Muscle layer of colon (tissue), 2 donors: ENCODE results near the gene LIMK1.
"Not testable (repeated sequence)": the region's sequence is repeated elsewhere in the genome, so short reads cannot be mapped to it uniquely, and the experiment has no call there.

ENCODE experiments used
- H3K27ac ChIP-seq: one replicate; pipeline ENCODE4 v1.7.0; 2013; ENCODE audit warnings: low read depth, mild to moderate bottlenecking, low read length, moderate library complexity
- H3K27me3 ChIP-seq, 2 donors: one replicate each; pipeline ENCODE4 v1.7.0; 2013; ENCODE audit warnings: low read length in 2 of 2, mild to moderate bottlenecking in 2 of 2; ENCODE audit not compliant: insufficient read depth in 2 of 2, control insufficient read depth in 1 of 2
- H3K36me3 ChIP-seq: one replicate; pipeline ENCODE4 v1.7.0; 2013; ENCODE audit warnings: mild to moderate bottlenecking, low read length; ENCODE audit not compliant: insufficient read depth
- H3K4me1 ChIP-seq: one replicate; pipeline ENCODE4 v1.7.0; 2013; ENCODE audit warnings: mild to moderate bottlenecking, low read length; ENCODE audit not compliant: insufficient read depth
- H3K4me3 ChIP-seq, 2 donors: one replicate each; pipeline ENCODE4 v1.7.0; 2013; ENCODE audit warnings: low read length in 2 of 2, low read depth in 1 of 2, mild to moderate bottlenecking in 1 of 2, moderate library complexity in 1 of 2
- H3K9ac ChIP-seq: one replicate; pipeline ENCODE4 v1.7.0; 2013; ENCODE audit warnings: low read length
- H3K9me3 ChIP-seq: one replicate; pipeline ENCODE4 v1.7.0; 2013; ENCODE audit warnings: mild to moderate bottlenecking, low read length
- donor health status: abdominal sarcoma.
- donor health status: Adenocarcinoma of cecum.

Gene LIMK1

DNA sequence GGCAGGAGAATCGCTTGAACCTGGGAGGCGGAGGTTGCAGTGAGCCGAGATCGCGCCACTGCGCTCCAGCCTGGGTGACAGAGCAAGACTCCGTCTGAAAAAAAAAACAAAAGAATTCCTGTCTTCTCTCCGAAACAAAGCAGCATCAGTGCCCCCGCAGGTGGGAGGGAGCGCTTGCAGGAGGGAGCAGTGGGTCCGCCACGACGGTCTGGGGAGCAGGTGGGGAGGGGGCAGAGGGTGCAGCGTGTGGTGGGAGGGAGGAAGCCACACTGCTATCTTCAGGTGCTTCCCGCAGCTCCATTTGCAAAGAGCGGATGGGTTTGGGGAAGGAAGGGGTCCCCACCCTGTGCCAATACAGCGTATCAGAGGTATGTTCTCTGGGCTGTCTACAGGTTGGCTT is 31.7 kb downstream of the LIMK1 start:
- peaks cover 6% of the 10 kb centered on the region for H3K36me3 ChIP-seq
- no peaks in the 10 kb centered on the region for H3K4me1 ChIP-seq
- no peaks in the 10 kb centered on the region for H3K9me3 ChIP-seq
- H3K4me3 ChIP-seq, result no peak overlapping the region
- H3K27me3 ChIP-seq, result no peaks in the 10 kb centered on the region
- H3K9ac ChIP-seq, result no peak overlapping the region
- H3K27ac ChIP-seq, result no peak overlapping the region

DNA sequence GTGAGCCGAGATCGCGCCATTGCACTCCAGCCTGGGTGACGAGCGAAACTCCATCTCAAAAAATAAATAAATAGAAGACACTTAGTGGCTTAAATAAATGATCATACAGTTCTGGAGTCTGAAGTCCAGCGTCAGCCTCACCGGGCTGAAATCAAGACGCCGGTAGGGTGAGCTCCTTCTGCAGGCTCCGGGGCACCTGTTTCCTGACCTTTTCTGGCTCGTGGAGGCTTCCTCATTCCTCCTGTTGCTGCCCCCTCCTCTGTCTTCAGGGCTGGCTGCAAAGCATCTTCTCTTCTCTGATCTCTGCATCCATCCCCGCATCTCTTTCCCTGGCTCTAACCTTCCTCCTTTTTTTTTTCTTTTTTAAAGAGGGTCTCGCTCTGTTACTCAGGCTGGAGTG is 32.8 kb downstream of the LIMK1 start:
- Histone ChIP-seq H3K4me1 (no peaks in the 10 kb centered on the region), H3K9ac (no peak overlapping the region), H3K27ac (no peak overlapping the region), H3K36me3 (peaks cover 9% of the 10 kb centered on the region), H3K4me3 (no peak overlapping the region), H3K9me3 (no peaks in the 10 kb centered on the region), H3K27me3 (no peaks in the 10 kb centered on the region)

DNA sequence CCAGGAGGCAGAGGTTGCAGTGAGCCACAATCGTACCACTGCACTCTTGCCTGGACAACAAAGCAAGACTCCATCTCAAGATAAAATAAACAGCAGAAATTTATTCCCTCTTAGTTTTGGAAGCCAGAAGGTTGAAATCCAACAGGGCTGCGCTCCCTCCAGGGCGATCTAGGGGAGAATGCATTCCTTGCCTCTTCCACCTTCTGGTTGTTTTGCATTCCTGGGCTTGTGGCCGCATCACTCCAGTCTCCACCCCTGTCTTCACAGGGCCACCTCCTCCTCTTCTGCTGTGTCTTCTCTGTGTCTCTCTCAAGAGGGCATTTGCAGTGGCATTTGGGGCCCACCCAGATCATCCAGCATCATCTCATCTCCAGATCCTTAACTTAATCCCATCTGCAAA is 36.2 kb downstream of the LIMK1 start:
- Histone ChIP-seq H3K4me1 (no peaks in the 10 kb centered on the region), H3K9me3 (no peaks in the 10 kb centered on the region), H3K27ac (no peak overlapping the region), H3K36me3 (peaks cover 9% of the 10 kb centered on the region), H3K9ac (no peak overlapping the region), H3K27me3 (no peaks in the 10 kb centered on the region), H3K4me3 (no peak overlapping the region)

DNA sequence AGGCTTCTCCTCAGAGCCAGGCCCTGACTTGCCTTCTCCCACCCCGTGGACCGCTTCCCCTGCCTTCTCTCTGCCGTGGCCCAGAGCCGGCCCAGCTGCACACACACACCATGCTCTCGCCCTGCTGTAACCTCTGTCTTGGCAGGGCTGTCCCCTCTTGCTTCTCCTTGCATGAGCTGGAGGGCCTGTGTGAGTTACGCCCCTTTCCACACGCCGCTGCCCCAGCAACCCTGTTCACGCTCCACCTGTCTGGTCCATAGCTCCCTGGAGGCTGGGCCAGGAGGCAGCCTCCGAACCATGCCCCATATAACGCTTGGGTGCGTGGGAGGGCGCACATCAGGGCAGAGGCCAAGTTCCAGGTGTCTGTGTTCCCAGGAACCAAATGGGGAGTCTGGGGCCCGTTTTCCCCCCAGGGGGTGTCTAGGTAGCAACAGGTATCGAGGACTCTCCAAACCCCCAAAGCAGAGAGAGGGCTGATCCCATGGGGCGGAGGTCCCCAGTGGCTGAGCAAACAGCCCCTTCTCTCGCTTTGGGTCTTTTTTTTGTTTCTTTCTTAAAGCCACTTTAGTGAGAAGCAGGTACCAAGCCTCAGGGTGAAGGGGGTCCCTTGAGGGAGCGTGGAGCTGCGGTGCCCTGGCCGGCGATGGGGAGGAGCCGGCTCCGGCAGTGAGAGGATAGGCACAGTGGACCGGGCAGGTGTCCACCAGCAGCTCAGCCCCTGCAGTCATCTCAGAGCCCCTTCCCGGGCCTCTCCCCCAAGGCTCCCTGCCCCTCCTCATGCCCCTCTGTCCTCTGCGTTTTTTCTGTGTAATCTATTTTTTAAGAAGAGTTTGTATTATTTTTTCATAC is 38.0 kb downstream of the LIMK1 start:
- Histone ChIP-seq H3K36me3 (peaks cover 9% of the 10 kb centered on the region), H3K9me3 (no peaks in the 10 kb centered on the region), H3K9ac (no peak overlapping the region)

DNA sequence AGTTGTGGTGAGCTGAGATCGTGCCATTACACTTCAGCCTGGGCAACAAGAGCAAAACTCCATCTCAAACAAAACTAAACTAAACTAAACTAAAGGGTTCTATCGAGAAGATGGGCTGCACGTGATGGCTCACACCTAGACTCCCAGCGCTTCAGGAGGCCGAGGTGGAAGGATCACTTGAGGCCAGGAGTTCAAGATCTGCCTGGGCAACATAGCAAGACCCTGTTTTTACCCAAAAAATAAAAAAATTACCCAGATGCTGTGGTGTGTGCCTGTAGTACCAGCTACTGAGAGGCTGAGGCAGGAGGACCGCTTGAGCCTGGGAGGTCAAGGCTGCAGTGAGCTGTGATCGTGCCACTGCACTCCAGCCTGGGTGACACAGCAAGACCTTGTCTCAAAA is 40.3 kb downstream of the LIMK1 start:
- H3K9me3 ChIP-seq, H3K4me1 ChIP-seq, H3K27ac ChIP-seq, H3K27me3 ChIP-seq, H3K36me3 ChIP-seq, H3K9ac ChIP-seq, H3K4me3 ChIP-seq: not testable (repeated sequence)

More for the DNA sequence above, 38.0 kb downstream of the LIMK1 start:
- Histone ChIP-seq H3K4me3 (no peak overlapping the region), H3K27ac (no peak overlapping the region), H3K27me3 (no peaks in the 10 kb centered on the region), H3K4me1 (no peaks in the 10 kb centered on the region)

DNA sequence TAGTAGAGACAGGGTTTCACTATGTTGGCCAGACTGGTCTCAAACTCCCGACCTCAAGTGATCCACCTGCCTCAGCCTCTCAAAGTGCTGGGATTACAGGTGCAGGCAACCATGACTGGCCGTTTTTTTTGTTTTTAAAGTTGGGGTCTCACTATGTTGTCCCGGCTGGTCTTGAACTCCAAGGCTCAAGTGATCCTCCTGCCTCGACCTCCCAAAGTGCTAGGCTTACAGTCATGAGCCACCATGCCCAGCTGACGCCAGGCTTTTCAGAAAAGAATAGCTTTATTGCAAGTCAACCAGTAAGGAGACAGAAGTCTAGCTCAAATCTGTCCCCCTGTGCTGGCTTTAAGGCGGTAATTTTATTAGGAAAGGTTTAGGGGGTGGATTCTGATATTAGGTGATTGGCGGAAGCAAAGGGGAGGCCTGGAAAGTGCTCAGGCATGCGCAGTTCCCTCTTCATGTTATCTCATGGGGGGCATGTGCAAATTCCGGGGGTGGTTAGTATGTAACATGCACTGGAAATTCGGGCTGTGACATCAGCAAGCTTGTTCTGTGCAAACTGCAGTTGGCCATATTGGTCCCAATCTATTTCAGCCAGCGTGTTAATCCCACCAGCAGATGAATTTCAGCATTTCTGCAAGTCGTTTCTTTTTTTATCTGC is 42.7 kb downstream of the LIMK1 start:
- Histone ChIP-seq H3K27me3 (no peaks in the 10 kb centered on the region), H3K9me3 (no peaks in the 10 kb centered on the region), H3K27ac (no peak overlapping the region), H3K9ac (no peak overlapping the region), H3K4me1 (peaks cover 4% of the 10 kb centered on the region), H3K4me3 (no peak overlapping the region), H3K36me3 (no peaks in the 10 kb centered on the region)

DNA sequence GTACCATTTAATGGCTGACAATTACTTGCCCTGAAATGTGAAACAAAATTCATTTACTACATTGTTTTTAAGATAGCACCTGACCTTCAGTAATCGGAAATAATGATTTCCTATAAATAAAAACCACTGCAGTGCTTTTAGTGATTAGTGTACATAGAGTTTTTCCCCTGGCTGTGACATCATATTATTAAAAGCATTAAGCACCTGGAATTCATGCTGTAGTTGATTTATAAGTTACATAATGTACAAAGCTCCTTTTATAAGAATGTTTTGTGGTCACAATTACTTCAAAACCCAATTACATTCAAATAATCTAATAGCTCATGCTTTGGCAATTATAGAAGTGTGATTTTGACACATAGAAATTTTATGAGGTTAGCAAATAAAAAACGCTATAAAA is 46.3 kb downstream of the LIMK1 start:
- Histone ChIP-seq H3K27me3 (no peaks in the 10 kb centered on the region), H3K36me3 (no peaks in the 10 kb centered on the region), H3K9ac (no peak overlapping the region), H3K4me3 (no peak overlapping the region), H3K9me3 (no peaks in the 10 kb centered on the region), H3K27ac (no peak overlapping the region), H3K4me1 (peaks cover 4% of the 10 kb centered on the region)

DNA sequence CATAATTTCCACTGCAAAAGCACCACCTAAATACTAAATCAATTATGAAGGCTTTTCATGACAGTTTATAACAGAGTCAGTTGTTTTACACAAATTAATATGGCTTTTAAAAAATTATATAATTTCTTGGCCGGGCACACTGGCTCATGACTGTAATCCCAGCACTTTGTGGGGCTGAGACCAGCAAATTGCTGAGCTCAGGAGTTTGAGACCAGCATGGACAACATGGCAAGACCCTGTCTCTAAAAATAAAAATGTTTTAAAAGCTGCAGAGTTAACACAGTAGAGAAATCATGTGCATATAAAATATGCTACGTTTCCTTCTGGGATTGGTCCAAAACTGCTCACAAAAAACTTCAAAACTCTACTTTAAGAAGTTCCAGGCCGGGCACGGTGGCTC is 46.9 kb downstream of the LIMK1 start:
- Histone ChIP-seq H3K27me3 (no peaks in the 10 kb centered on the region), H3K9ac (no peak overlapping the region), H3K9me3 (no peaks in the 10 kb centered on the region), H3K36me3 (no peaks in the 10 kb centered on the region), H3K4me1 (peaks cover 4% of the 10 kb centered on the region), H3K27ac (no peak overlapping the region), H3K4me3 (no peak overlapping the region)

DNA sequence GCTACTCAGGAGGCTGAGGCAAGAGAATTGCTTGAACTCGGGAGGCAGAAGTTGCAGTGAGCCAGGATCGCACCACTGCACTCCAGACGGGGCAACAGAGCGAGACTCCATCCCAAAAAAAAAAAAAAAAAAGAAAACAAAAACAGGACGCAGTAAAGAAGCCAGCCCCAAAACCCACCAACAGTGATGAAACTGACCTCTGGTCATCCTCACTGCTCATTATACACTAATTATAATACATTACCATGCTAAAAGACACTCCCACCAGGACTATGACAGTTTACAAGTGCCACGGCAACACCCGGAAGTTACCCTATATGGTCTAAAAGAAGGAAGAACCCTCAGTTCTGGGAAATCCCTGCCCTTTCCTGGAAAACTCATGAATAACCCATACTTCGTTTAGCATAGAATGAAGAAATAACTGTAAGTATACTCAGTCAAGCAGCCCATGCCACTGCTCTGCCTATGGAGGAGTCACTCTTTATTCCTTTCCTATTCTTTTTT is 50.6 kb downstream of the LIMK1 start:
- no peak overlapping the region for H3K4me3 ChIP-seq
- no peak overlapping the region for H3K9ac ChIP-seq
- peaks cover 4% of the 10 kb centered on the region for H3K4me1 ChIP-seq
- H3K27ac ChIP-seq, result no peak overlapping the region
- no peaks in the 10 kb centered on the region for H3K27me3 ChIP-seq
- H3K36me3 ChIP-seq, result no peaks in the 10 kb centered on the region
- H3K9me3 ChIP-seq, result no peaks in the 10 kb centered on the region

DNA sequence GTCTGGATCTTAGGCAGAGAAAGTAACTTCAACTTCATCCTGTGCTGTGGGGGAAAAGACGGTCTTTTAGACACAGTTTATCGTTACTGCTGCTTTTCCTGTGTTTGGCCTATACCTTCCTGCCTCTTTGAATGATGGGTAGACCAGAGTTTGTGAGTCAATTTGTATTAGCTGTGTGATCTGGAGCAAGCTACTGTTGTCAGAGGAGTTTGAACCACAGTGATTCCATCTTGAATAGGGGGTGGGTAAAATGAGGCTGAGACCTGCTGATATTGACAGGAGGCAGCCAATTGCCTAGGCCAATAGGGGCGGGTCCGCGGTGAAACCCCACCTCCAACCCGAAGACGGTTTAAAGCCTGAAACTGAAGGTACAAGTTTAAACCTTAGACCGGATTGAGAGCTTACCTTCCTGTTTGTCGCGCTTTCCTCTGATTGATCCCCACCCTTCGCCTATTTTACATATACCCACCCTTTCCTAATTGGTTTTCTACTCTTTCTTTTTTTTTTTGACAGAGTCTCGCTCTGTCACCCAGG is 54.8 kb downstream of the LIMK1 start:
- Histone ChIP-seq H3K27ac (no peak overlapping the region), H3K27me3 (no peaks in the 10 kb centered on the region), H3K36me3 (no peaks in the 10 kb centered on the region), H3K9me3 (no peaks in the 10 kb centered on the region), H3K4me1 (no peaks in the 10 kb centered on the region), H3K4me3 (no peak overlapping the region), H3K9ac (no peak overlapping the region)

DNA sequence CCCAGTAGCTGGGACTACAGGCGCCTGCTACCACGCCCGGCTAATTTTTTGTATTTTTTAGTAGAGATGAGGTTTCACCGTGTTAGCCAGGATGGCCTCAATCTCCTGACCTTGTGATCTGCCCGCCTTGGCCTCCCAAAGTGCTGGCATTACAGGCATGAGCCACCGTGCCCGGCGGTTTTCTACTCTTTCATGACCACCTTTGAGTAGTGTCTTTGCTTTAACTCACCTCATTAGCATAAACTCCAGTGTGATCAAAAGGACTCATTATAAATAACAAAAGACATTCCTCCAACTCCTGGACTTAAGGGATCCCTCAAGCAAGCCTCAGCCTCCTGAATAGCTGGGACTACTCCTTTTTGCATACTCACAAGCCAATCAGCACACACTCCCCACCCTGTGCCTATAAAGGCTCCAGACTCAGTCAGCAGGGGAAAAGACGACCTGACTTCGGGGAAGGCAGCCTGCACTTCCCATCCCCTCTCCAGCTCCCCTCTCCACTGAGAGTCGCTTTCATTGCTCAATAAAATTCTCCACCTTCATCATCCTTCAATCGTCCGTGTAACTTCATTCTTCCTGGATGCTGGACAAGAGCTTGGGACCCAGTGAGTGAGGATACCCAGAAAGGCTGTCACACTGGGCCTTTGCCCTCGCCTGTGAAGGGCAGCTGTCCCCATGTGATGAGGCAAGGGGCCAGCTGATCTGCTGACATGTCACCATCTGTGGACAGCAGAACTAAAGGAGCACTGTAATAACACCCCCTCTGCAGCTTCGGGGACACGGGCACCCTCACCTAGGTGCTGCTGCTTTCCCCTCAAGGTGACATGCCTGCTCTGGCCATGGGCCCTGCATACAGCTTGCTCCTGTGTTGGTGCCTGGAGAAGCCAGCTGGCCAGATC is 55.6 kb downstream of the LIMK1 start:
- no peak overlapping the region for H3K27ac ChIP-seq
- H3K36me3 ChIP-seq, result no peaks in the 10 kb centered on the region
- no peak overlapping the region for H3K9ac ChIP-seq

More for the DNA sequence above, 55.6 kb downstream of the LIMK1 start:
- Histone ChIP-seq H3K9me3 (no peaks in the 10 kb centered on the region), H3K4me1 (no peaks in the 10 kb centered on the region), H3K27me3 (no peaks in the 10 kb centered on the region), H3K4me3 (no peak overlapping the region)
